HL-60 (cell line): ENCODE results near the gene TMEM98.
A peak's percentile ranks its signal among the peaks of the same experiment; 100 is the strongest.

ENCODE experiments used
- DNase-seq, 2 experiments: peaks; one replicate each; pipeline ENCODE4 v3.0.0-alpha.2; 2010 to 2020; ENCODE audit warnings: low read depth in 1 of 2, low spot score in 1 of 2
- H3K27ac ChIP-seq: fragments of 250-450 bp; sonication (Bioruptor Pico); replicated peaks from 2 replicates; pipeline ENCODE4 v1.5.1; 2020; ENCODE audit warnings: mild to moderate bottlenecking, moderate library complexity
- H3K27me3 ChIP-seq: fragments of 250-450 bp; sonication (Bioruptor Pico); 2 replicates; pipeline ENCODE4 v1.5.1; 2021; ENCODE audit warnings: mild to moderate bottlenecking, moderate library complexity; ENCODE audit not compliant: insufficient read depth, poor library complexity, severe bottlenecking
- H3K4me3 ChIP-seq: replicated peaks from 2 replicates; pipeline ENCODE4 v1.5.1; 2011; ENCODE audit warnings: mild to moderate bottlenecking, control low read depth, low read length; ENCODE audit not compliant: insufficient read depth
- CTCF ChIP-seq: IDR thresholded peaks from one replicate; pipeline ENCODE4 v1.5.1; 2011; ENCODE audit warnings: low read length, control low read depth, inconsistent platforms; ENCODE audit not compliant: insufficient read depth
- GABPA ChIP-seq: IDR thresholded peaks from 2 replicates; pipeline ENCODE4 v1.6.1; 2012; ENCODE audit warnings: low read depth
- POLR2AphosphoS5 ChIP-seq: IDR thresholded peaks from 2 replicates; pipeline ENCODE4 v1.6.1; 2012; ENCODE audit warnings: low read depth
- REST ChIP-seq: IDR thresholded peaks from 2 replicates; pipeline ENCODE4 v1.6.1; 2012; ENCODE audit warnings: low read depth; ENCODE audit not compliant: insufficient replicate concordance
- SPI1 ChIP-seq: IDR thresholded peaks from 2 replicates; pipeline ENCODE4 v1.6.1; 2012; ENCODE audit warnings: low read depth, mild to moderate bottlenecking, borderline replicate concordance

Gene TMEM98

GRCh38 chr17:32909787-32910369, 18.1 kb upstream of the TMEM98 start:
- no peak overlapping the region for H3K4me3 ChIP-seq
- H3K27me3 ChIP-seq, result peaks cover 1% of the 10 kb centered on the region
- peak; percentile 16 to 59 for DNase-seq
- H3K27ac ChIP-seq, result no peak overlapping the region
- TF ChIP-seq CTCF (peak; percentile 71), GABPA (no peak)

GRCh38 chr17:32910769-32911168, 17.2 kb upstream of the TMEM98 start:
- H3K27ac ChIP-seq, result no peak overlapping the region
- DNase-seq, result no peak
- H3K4me3 ChIP-seq, result no peak overlapping the region
- no peak for TF ChIP-seq REST
- no peak for TF ChIP-seq GABPA
- no peak for TF ChIP-seq SPI1
- no peak for TF ChIP-seq POLR2AphosphoS5
- TF ChIP-seq CTCF, result no peak
- H3K27me3 ChIP-seq, result no peaks in the 10 kb centered on the region

- DNase-seq, result no peak
- Histone ChIP-seq H3K27ac (no peak overlapping the region), H3K27me3 (no peaks in the 10 kb centered on the region), H3K4me3 (no peak overlapping the region)
- TF ChIP-seq POLR2AphosphoS5, result no peak
- no peak for TF ChIP-seq REST
- TF ChIP-seq CTCF, result no peak
- no peak for TF ChIP-seq GABPA
- no peak for TF ChIP-seq SPI1
Observed at GRCh38 chr17:32912218-32912897, 15.6 kb upstream of the TMEM98 start.

- Histone ChIP-seq H3K4me3 (no peak overlapping the region), H3K27ac (no peak overlapping the region), H3K27me3 (no peaks in the 10 kb centered on the region)
- DNase-seq, result no peak
- TF ChIP-seq REST, result no peak
- no peak for TF ChIP-seq POLR2AphosphoS5
- TF ChIP-seq CTCF, result no peak
- TF ChIP-seq GABPA, result no peak
- no peak for TF ChIP-seq SPI1
Observed at GRCh38 chr17:32913593-32913992, 14.4 kb upstream of the TMEM98 start.
